GM12864 (cell line): ENCODE measurements around the gene PLS1.
"Not testable (repeated sequence)": the region's sequence is repeated elsewhere in the genome, so short reads cannot be mapped to it uniquely, and the experiment has no call there.

Experiments used
- DNase-seq: peaks from one replicate; pipeline ENCODE4 v3.0.0-alpha.2; 2011; ENCODE audit warnings: low read depth
- H3K4me3 ChIP-seq: 2 replicates; pipeline ENCODE4 v1.5.1; 2011; ENCODE audit warnings: mild to moderate bottlenecking, low read depth, low read length, control low read depth
- TF ChIP-seq, protein P1 (sequence below): IDR thresholded peaks from 2 replicates; pipeline ENCODE4 v1.5.1; 2011; ENCODE audit warnings: low read depth, mild to moderate bottlenecking, moderate library complexity, low read length, control low read depth, inconsistent platforms; ENCODE audit errors: missing control alignments

PLS1 gene

GRCh38 chr3:142709207-142709606 is 113.0 kb downstream of the PLS1 start:
- TF ChIP-seq, protein P1, sequence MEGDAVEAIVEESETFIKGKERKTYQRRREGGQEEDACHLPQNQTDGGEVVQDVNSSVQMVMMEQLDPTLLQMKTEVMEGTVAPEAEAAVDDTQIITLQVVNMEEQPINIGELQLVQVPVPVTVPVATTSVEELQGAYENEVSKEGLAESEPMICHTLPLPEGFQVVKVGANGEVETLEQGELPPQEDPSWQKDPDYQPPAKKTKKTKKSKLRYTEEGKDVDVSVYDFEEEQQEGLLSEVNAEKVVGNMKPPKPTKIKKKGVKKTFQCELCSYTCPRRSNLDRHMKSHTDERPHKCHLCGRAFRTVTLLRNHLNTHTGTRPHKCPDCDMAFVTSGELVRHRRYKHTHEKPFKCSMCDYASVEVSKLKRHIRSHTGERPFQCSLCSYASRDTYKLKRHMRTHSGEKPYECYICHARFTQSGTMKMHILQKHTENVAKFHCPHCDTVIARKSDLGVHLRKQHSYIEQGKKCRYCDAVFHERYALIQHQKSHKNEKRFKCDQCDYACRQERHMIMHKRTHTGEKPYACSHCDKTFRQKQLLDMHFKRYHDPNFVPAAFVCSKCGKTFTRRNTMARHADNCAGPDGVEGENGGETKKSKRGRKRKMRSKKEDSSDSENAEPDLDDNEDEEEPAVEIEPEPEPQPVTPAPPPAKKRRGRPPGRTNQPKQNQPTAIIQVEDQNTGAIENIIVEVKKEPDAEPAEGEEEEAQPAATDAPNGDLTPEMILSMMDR, result no peak
- no peak overlapping the region for H3K4me3 ChIP-seq
- no peak for DNase-seq

DNA sequence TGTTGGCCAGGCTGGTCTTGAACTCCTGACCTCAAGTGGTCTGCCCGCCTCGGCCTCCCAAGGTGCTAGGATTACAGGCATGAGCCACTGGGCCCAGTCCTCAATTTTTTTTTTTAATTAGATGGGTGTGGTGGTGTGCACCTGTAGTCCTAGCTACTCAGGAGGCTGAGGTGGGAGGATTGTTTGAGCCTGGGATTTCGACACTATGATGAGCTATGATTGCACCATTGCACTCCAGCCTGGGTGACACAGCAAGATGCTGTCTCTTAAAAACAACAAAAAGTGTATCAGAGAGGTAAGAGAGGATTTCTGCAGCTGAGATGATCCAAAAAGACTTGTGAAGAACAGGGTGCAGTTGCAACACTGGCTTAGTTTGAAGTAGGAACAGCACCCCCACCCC is 118.7 kb downstream of the PLS1 start:
- not testable (repeated sequence) for H3K4me3 ChIP-seq, DNase-seq

- TF ChIP-seq, protein P1, result no peak
- H3K4me3 ChIP-seq, result no peak overlapping the region
- DNase-seq, result no peak
These were observed 119.9 kb downstream of the PLS1 start for GRCh38 chr3:142716102-142716501.

GRCh38 chr3:142723665-142723967 is 127.4 kb downstream of the PLS1 start:
- peak overlapping the region; percentile 37 for H3K4me3 ChIP-seq
- DNase-seq, result no peak
- TF ChIP-seq, protein P1, result no peak

GRCh38 chr3:142723968-142724681 is 127.9 kb downstream of the PLS1 start, which contains the start of gene TRPC1:
Gene TRPC1 (plus strand): TSS chr3:142724034. CDS start chr3:142724560, 526 bp downstream.
- TF ChIP-seq, protein P1, result no peak
- peak within 1 kb of the TSS; percentile 69 for H3K4me3 ChIP-seq
- DNase-seq, result peak; percentile 53

DNA sequence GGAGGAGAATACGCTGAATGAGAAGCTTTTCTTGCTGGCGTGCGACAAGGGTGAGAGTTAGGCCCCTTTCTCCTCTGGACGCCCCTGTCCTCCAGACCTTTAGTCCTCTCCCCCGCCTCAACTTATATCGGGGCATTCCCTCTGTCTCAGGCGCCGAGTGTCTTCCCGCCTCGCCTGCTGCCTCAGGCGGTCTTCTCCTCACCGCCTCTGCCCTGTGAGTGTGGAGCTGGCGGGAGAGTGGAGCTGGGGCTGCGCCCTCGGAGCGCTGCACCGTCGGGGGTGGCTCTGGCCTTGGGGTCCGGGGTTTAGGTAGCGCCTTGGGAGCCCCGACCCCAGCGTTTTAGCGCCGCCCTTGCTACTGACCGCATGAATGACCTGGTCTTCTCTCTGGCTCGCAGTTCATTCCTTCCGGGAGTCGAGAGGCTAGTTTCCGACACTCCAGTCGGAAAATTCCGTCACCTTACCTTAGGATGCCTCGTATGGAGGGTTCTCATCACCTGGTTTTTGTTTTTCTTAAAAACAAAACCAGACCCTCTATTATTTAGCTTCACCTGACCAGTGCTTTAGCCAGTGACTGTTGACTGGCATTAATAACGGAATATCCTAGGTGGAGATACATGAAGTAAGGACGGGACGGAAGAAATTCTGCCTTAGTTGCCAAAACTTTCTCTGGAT is 128.6 kb downstream of the PLS1 start:
- TF ChIP-seq, protein P1, result no peak
- DNase-seq, result no peak
- peak overlapping the region; percentile 69 for H3K4me3 ChIP-seq

GRCh38 chr3:142725357-142725739 is 129.2 kb downstream of the PLS1 start:
- DNase-seq, result no peak
- TF ChIP-seq, protein P1, result no peak
- no peak overlapping the region; the same call in 1 of the 2 replicates for H3K4me3 ChIP-seq
